GM21737 (cell line): ENCODE measurements around the gene ATXN7.
A peak's percentile ranks its signal among the peaks of the same experiment; 100 is the strongest.

Source experiments
- ATAC-seq: cut with Tn5 transposase; IDR thresholded peaks from one replicate; pipeline ENCODE4 v1.9.1; 2021; ENCODE audit warnings: mild to moderate bottlenecking, moderate library complexity; ENCODE audit not compliant: unreplicated experiment

Gene ATXN7

DNA sequence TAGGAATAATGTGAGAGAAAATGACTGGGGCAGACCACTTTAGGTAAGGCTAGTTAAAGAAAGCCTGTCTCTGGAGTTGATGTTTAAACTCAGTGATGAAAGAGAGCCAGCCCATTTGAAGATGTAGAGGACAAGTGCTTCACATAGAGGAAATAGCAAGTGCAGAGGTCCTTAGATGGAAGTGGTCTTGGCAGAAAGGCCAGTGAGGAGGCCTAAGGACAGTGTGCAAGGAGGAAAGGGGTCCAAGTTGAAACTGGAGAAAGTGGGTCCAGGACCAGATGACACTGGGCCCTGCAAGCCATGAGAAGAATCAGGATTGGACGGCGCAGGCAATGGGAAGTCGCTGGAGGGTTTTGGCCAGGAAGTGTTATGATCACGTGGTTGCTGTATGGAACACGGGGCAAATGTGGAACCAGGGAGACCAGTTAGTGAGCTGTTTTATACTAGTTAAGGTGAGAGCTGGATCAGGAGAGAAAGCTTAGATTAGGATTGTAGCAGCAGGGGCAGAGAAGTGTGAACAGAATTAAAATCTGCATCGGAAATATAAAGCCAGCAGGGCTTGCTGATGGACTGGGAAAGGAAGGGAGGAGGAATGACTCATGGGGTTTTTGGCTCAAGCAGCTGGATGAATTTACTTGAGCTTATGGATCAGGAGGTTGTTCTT lies 96.5 kb downstream of the ATXN7 start:
- ATAC-seq = no peak

- ATAC-seq = peak; percentile 76
Measured at GRCh38 chr3:63961891-63962290, 98.2 kb downstream of the ATXN7 start.

- ATAC-seq = no peak
Measured at GRCh38 chr3:63963496-63963895, 99.8 kb downstream of the ATXN7 start.

GRCh38 chr3:63964681-63965485 lies 101.2 kb downstream of the ATXN7 start:
- ATAC-seq = no peak

DNA sequence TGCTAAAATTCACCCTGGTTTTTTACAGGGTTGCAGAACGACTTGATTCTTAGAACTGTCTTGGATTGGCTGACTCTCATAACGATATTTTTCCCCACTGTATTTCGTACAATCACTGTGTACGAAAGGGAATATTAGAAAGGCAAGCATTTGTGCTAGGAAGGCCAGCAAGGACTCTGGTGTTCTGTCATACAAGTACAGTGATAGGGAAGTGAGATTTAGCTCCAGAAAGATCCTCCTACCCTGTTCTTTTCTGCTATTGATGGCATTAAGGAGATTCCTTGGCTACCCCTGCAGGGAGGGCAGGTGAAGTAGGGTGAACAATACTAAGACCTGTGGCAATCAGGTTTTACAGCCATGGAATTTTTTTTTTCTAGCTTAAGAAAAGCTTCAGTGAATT lies 102.3 kb downstream of the ATXN7 start:
- no peak for ATAC-seq

DNA sequence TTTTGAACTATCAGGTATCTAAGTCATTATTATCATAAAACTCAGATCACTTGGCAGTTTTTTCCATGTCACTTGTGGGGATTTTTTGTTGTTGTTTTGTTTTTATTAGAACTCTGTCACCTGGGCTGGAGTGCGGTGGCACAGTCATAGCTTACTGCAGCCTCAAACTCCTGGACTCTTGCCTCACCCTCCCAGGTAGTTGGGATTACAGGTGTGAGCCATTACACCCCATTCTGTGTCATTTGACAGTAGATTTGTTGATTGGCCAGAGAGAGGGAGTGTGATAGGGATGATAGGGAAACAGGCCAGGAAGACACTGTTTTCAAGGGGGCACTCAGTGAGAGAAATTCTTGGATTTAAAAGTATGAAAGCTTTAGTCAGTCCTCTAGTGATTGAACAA lies 103.2 kb downstream of the ATXN7 start:
- ATAC-seq = no peak

GRCh38 chr3:63967675-63968611 lies 104.3 kb downstream of the ATXN7 start:
- peak; percentile 52 for ATAC-seq

- peak; percentile 32 for ATAC-seq
Measured at GRCh38 chr3:63968612-63969350, 105.1 kb downstream of the ATXN7 start.

DNA sequence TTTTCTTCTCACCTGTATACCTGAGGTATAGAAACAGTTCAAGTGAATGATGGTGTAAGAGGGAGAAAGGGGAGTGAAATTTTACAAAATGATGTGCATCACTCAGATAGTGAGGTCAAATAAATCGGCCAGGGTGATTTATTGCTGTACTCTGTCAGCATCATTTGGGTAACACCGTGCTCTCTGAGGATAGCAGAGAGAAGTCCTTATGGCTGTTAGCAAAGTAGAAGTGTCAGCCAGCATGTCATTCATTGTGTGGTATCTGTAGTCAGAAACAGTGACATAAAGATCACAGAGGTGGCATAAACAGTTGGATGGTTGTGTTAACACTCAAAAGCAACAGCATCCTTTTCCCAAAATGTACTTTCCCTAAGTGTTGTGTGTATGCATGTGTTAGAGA lies 106.2 kb downstream of the ATXN7 start:
- ATAC-seq = no peak

DNA sequence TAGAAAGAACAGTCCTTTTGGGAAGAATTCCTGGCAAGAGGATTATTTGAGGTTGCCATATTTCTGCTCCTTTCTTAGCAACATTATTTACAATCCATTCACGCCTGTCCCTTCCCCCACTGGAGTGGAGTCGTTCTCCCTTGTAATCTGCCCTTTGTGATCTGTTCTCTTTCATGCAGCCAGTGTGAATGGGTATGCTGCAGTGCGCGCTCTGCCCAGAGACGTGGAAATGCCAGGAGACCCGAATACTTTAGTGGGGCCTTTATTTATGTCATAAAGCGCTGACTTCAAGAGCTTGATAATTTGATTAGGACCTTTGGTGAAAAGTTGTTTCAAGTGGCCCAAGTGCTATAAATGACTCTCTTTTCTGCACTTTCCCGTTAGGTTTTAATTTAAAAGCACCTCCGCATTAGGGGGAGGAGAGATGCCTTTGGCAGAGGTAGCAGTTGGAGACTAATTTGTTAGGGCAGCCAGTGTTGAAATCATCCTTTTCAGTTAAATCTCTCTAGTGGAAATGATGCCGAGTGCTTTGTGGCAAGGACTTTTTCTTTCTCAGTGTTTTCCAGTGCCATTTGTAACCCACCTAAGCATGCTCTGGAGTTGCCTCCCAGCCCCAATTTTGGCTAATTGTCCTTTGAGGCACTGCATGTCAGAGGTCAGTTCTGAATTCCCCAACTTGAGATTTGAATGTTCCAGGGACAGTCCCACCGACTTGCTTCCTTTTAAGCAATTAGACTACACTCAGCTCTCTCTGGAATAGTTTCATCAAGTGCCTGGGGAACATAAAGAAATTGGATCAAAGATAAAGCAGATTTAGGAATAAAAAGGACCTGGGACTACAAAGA lies 107.2 kb downstream of the ATXN7 start:
- ATAC-seq = no peak

DNA sequence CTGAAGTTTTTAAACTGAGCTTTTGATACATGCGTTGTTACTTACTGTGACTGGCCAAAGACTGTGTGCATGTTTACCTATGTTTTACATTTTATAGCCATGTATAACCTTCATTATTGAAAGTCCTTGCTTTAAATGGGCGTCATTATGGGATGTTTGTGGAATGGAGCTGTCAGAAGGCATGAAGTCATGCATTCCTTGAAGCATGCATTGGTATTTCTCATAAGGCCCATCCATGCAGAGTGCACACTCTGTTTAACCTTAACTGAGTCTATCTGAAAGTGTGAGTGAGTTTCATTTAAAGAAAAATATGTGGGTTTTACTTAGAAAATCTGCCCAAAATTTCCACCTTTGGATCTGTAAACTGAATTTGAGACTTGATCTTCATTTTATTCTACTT lies 108.5 kb downstream of the ATXN7 start:
- no peak for ATAC-seq

DNA sequence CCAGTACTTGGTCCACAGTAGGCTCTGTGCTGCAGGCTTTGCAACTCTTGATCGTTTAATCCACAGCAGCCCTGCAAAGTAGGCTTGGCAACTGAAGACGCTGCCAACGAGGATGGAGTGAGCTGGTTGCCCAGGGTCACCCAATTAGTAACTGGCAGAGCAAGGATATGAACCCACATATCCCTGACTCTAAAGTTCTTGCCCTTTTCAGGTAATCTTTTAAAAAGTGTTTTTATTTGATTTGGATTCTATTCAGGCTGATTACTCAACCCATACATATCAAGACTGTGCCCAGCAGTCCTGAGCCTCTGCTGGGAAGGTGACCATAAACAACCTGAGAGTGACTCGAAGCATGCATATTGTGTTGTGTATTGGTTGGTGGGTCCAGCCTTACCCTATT lies 109.3 kb downstream of the ATXN7 start:
- ATAC-seq = no peak

DNA sequence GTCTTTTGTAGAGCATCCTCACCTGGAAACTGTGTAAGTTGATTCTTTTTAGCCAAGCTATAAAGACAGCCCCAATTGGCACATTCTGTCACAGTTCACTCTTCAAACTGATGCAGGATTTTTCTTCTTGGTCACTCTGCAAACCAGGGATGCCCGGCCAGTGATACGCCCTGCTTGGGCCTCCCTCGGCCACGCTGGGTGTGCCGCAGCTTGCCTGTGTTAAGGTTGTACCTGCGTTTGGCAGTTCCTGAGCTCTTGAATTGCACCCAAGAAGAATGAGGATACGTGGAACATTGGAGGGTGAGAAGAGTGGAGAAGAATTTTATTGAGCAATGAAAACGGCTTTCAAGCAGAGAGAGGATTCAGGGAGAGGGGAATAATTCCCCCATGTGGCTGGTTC lies 109.7 kb downstream of the ATXN7 start:
- no peak for ATAC-seq

- ATAC-seq = no peak
Measured at GRCh38 chr3:63974451-63974850, 110.8 kb downstream of the ATXN7 start.

GRCh38 chr3:63975723-63976122 lies 112.1 kb downstream of the ATXN7 start:
- no peak for ATAC-seq

- no peak for ATAC-seq
Measured at GRCh38 chr3:63976161-63976871, 112.6 kb downstream of the ATXN7 start.

GRCh38 chr3:63976872-63977200 lies 113.2 kb downstream of the ATXN7 start:
- no peak for ATAC-seq

GRCh38 chr3:63977893-63978292 lies 114.2 kb downstream of the ATXN7 start:
- no peak for ATAC-seq
